ENCODE data around the gene RPS6KA3. TPM values are rescaled to one million over a fixed set of nuclear protein-coding genes. Genes with fewer than 3 reads are reported as not detected.

Gene RPS6KA3
- total and polyA plus RNA-seq, 11 donors = 6.6 to 52.3 (median 35.7) TPM

GRCh38 chrX:20294957-20295356, 28.2 kb upstream of the RPS6KA3 start:
- no peak overlapping the region for H3K4me3 ChIP-seq
- intact Hi-C loops (cut with DNase I) = no loop called here
- DNase-seq (no peak), ATAC-seq (no peak)
- H3K36me3 ChIP-seq = no peaks in the 10 kb centered on the region
- no peaks in the 10 kb centered on the region for H3K9me3 ChIP-seq
- H3K27me3 ChIP-seq = peaks cover 0 to 14% (median 0%) of the 10 kb centered on the region in 9 donors
- H3K4me1 ChIP-seq = no peaks in the 10 kb centered on the region
- WGBS, 4 donors = 85 to 96% (median 88%) methylated on average over 2 of the region's 2 CpGs
- no peak overlapping the region for H3K27ac ChIP-seq
- TF ChIP-seq CTCF (IDR thresholded peaks at IDR 0.05) (no peak), POLR2A (IDR thresholded peaks at IDR 0.05) (no peak)

- H3K27ac ChIP-seq = no peak overlapping the region
- intact Hi-C loops (cut with DNase I) = no loop called here
Measured at GRCh38 chrX:20294284-20294683, 27.6 kb upstream of the RPS6KA3 start.

GRCh38 chrX:20285511-20285910, 18.8 kb upstream of the RPS6KA3 start:
- 42 to 83% (median 62%) methylated on average over 2 of the region's 2 CpGs for WGBS, 4 donors
- intact Hi-C loops (cut with DNase I) = no loop called here
- no peak for DNase-seq
- peaks cover 0 to 5% (median 0%) of the 10 kb centered on the region in 9 donors for H3K27me3 ChIP-seq
- H3K4me1 ChIP-seq = no peaks in the 10 kb centered on the region
- no peak for ATAC-seq
- peaks cover 0 to 8% (median 0%) of the 10 kb centered on the region in 12 donors for H3K9me3 ChIP-seq
- H3K4me3 ChIP-seq = no peak overlapping the region
- H3K27ac ChIP-seq = no peak overlapping the region
- H3K36me3 ChIP-seq = no peaks in the 10 kb centered on the region
- TF ChIP-seq POLR2A (IDR thresholded peaks at IDR 0.05) (no peak), CTCF (IDR thresholded peaks at IDR 0.05) (no peak)

More at GRCh38 chrX:20294284-20294683, 27.6 kb upstream of the RPS6KA3 start:
- DNase-seq (no peak), ATAC-seq (no peak)
- TF ChIP-seq POLR2A (IDR thresholded peaks at IDR 0.05) (no peak), CTCF (IDR thresholded peaks at IDR 0.05) (no peak)
- no peaks in the 10 kb centered on the region for H3K4me1 ChIP-seq
- peaks cover 0 to 14% (median 0%) of the 10 kb centered on the region in 9 donors for H3K27me3 ChIP-seq
- H3K9me3 ChIP-seq = no peaks in the 10 kb centered on the region
- no peak overlapping the region for H3K4me3 ChIP-seq
- no peaks in the 10 kb centered on the region for H3K36me3 ChIP-seq

GRCh38 chrX:20284992-20285391, 18.3 kb upstream of the RPS6KA3 start:
- Histone ChIP-seq H3K4me1 (no peaks in the 10 kb centered on the region), H3K36me3 (no peaks in the 10 kb centered on the region), H3K27me3 (peaks cover 0 to 5% (median 0%) of the 10 kb centered on the region in 9 donors), H3K9me3 (peaks cover 0 to 8% (median 0%) of the 10 kb centered on the region in 12 donors), H3K27ac (no peak overlapping the region), H3K4me3 (no peak overlapping the region)
- no peak for ATAC-seq
- DNase-seq = no peak
- TF ChIP-seq CTCF (IDR thresholded peaks at IDR 0.05) (no peak), POLR2A (IDR thresholded peaks at IDR 0.05) (no peak)
- intact Hi-C loops (cut with DNase I) = no loop called here
- 85 to 98% (median 91%) methylated on average over 1 of the region's 1 CpG for WGBS, 4 donors
